Ovary (tissue), 9 donors: ENCODE measurements around the gene EPS8L1. TPM values are rescaled to one million over a fixed set of nuclear protein-coding genes. Genes with fewer than 3 reads are reported as not detected.
"Not testable (repeated sequence)": the region's sequence is repeated elsewhere in the genome, so short reads cannot be mapped to it uniquely, and the experiment has no call there.

Experiments used
- DNase-seq, 5 donors: peaks; one replicate each; pipeline ENCODE4 v3.0.0-alpha.2; 2019 to 2020
- H3K27ac ChIP-seq, 2 donors: fragments of 200-600 bp; one replicate each; pipeline versions ENCODE4 v1.5.1 to v1.8.0; 2019 to 2022
- H3K27me3 ChIP-seq: fragments of 200-600 bp; one replicate; pipeline ENCODE4 v1.8.0; 2022
- H3K36me3 ChIP-seq: fragments of 200-600 bp; sonication (generic); one replicate; pipeline ENCODE4 v1.5.1; 2019
- H3K4me1 ChIP-seq: one replicate; pipeline ENCODE4 v1.8.1; 2013; ENCODE audit warnings: mild to moderate bottlenecking, moderate library complexity; ENCODE audit not compliant: insufficient read depth
- H3K4me3 ChIP-seq: fragments of 200-600 bp; sonication (generic); one replicate; pipeline ENCODE4 v1.5.1; 2017
- H3K9me3 ChIP-seq, 2 donors: fragments of 200-600 bp in 1 of 2; sonication (generic) in 1 of 2; one replicate each; pipeline versions ENCODE4 v1.5.1 to v1.8.1; 2013 to 2019; ENCODE audit warnings: mild to moderate bottlenecking in 1 of 2, moderate library complexity in 1 of 2
- EP300 ChIP-seq: sonication (generic); formaldehyde crosslinking; IDR thresholded peaks from one replicate; pipeline ENCODE4 v1.6.1; 2017; ENCODE audit warnings: antibody characterized with exemption
- POLR2A ChIP-seq: fragments of 450-650 bp; IDR thresholded peaks from one replicate; pipeline ENCODE4 v1.6.1; 2017; ENCODE audit warnings: antibody characterized with exemption, mild to moderate bottlenecking, moderate library complexity
- WGBS, 3 donors: extraction: QIAGEN DNeasy Blood & Tissue Kit in 1 of 3; methylation state at CpG; one replicate each; pipeline versions ENCODE4 v1.1.5 to v1.1.7; 2013 to 2017; 5-methylcytosine and 5-hydroxymethylcytosine counted together
- intact Hi-C, 4 donors: fragments of 100-400 bp; cut with DNase I; formaldehyde crosslinking; loops; one replicate each; pipeline versions ENCODE4 v1.11.0 to v1.15.1; 2022 to 2023
- polyA plus RNA-seq, 2 donors: library from polyadenylated mRNA; stranded (reverse); fragments of 200-250 nt in 1 of 2; fragments of 350-450 nt in 1 of 2; fragmentation: Illumina TruSeq in 1 of 2; extraction: RNeasy Lipid Tissue Mini Kit (QIAGEN cat#74804) in 1 of 2; gene quantifications; one replicate each; pipeline ENCODE4 v1.2.3, GENCODE V29; 2013 to 2014
- total RNA-seq, 7 donors: library from RNA; depleted of rRNA in 2 of 7; stranded (reverse); fragments of >200 nt in 2 of 7; fragmentation: NEBNext Ultra II Directional in 3 of 7; extraction: Animal tissue kit (Norgen Biotek cat#: 25700) in 3 of 7; gene quantifications; one replicate each; pipeline versions ENCODE4 v1.1.0 to v1.2.4, GENCODE V29; 2016 to 2023
- TF ChIP-seq, protein P1 (sequence below), 3 donors: fragments of 450-650 bp in 2 of 3; fragments of 200-600 bp in 1 of 3; IDR thresholded peaks; one replicate each; pipeline versions ENCODE4 v1.5.1 to v1.8.0; 2016 to 2022; ENCODE audit warnings: antibody characterized with exemption in 3 of 3, mild to moderate bottlenecking in 1 of 3
- donor health status: DM: no; HTN: no; CAD: no; lungs with moderate emphysema.
- donor health status: DM: no; HTN: no; CAD: no.
- donor health status: Bipolar disorder and iron deficiency.
- donor health status: DM: yes; HTN: yes; CAD: no.
- donor health status: DM: no; HTN: no; CAD: no.
- donor health status: DM: yes; HTN: yes; CAD: no.

Gene EPS8L1
- total and polyA plus RNA-seq, 9 donors = 0.87 to 142 (median 5.1) TPM

DNA sequence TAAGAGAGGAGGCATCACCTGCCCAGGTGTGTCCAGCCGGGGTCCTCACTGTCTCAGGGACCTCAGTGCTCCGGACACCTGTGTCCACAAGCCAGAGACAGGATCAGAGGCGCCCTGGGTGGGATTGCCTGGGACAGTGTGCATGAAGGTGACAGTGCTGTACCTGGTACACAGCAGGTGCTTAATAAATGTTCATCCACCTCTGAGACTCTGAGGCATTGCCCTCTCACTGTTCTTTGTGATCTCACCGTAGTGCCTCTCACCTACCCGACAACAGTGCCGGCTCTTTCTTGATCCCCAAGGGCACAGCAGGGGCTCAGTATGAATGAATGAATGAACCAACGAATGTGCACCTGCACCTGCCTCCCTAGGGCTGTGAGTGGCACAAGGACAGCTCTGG lies 21.9 kb upstream of the EPS8L1 start:
- no peaks in the 10 kb centered on the region for H3K4me1 ChIP-seq
- H3K4me3 ChIP-seq = no peak overlapping the region
- H3K36me3 ChIP-seq = no peaks in the 10 kb centered on the region
- TF ChIP-seq, protein P1, sequence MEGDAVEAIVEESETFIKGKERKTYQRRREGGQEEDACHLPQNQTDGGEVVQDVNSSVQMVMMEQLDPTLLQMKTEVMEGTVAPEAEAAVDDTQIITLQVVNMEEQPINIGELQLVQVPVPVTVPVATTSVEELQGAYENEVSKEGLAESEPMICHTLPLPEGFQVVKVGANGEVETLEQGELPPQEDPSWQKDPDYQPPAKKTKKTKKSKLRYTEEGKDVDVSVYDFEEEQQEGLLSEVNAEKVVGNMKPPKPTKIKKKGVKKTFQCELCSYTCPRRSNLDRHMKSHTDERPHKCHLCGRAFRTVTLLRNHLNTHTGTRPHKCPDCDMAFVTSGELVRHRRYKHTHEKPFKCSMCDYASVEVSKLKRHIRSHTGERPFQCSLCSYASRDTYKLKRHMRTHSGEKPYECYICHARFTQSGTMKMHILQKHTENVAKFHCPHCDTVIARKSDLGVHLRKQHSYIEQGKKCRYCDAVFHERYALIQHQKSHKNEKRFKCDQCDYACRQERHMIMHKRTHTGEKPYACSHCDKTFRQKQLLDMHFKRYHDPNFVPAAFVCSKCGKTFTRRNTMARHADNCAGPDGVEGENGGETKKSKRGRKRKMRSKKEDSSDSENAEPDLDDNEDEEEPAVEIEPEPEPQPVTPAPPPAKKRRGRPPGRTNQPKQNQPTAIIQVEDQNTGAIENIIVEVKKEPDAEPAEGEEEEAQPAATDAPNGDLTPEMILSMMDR (IDR thresholded peaks at IDR 0.05) = no peak
- TF ChIP-seq EP300 (no peak), POLR2A (no peak)
- no peaks in the 10 kb centered on the region for H3K27me3 ChIP-seq
- no peaks in the 10 kb centered on the region for H3K9me3 ChIP-seq
- H3K27ac ChIP-seq = no peak overlapping the region
- intact Hi-C loops = no loop called here
- DNase-seq = no peak
- WGBS, 3 donors = 91 to 99% (median 96%) methylated on average over 7 of the region's 7 CpGs

DNA sequence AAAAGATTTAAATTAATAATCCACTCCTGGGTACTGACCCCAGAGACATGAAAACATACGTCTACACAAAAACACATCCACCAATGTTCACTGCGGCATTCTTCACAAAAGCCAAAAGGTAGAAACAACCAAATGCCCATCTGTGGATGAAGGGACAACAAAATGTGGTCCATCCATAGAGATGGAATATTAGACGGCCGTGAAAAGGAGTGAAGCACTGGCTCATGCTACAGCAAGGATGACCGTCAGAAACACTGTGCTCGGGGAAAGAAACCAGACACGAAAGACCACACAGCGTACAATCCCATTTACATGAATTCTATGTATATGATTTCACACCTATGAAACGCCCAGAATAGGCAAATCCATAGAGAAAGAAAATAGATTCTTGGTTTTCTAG lies 18.8 kb upstream of the EPS8L1 start:
- DNase-seq = no peak
- WGBS, 3 donors = 96 to 97% (median 97%) methylated on average over 9 of the region's 9 CpGs
- no peaks in the 10 kb centered on the region for H3K9me3 ChIP-seq
- no peaks in the 10 kb centered on the region for H3K36me3 ChIP-seq
- peaks cover under 1% of the 10 kb centered on the region for H3K4me1 ChIP-seq
- no peak overlapping the region for H3K27ac ChIP-seq
- TF ChIP-seq, protein P1 (IDR thresholded peaks at IDR 0.05) = no peak
- TF ChIP-seq POLR2A = no peak
- no peak for TF ChIP-seq EP300
- H3K27me3 ChIP-seq = no peaks in the 10 kb centered on the region
- intact Hi-C loops = no loop called here
- no peak overlapping the region for H3K4me3 ChIP-seq

DNA sequence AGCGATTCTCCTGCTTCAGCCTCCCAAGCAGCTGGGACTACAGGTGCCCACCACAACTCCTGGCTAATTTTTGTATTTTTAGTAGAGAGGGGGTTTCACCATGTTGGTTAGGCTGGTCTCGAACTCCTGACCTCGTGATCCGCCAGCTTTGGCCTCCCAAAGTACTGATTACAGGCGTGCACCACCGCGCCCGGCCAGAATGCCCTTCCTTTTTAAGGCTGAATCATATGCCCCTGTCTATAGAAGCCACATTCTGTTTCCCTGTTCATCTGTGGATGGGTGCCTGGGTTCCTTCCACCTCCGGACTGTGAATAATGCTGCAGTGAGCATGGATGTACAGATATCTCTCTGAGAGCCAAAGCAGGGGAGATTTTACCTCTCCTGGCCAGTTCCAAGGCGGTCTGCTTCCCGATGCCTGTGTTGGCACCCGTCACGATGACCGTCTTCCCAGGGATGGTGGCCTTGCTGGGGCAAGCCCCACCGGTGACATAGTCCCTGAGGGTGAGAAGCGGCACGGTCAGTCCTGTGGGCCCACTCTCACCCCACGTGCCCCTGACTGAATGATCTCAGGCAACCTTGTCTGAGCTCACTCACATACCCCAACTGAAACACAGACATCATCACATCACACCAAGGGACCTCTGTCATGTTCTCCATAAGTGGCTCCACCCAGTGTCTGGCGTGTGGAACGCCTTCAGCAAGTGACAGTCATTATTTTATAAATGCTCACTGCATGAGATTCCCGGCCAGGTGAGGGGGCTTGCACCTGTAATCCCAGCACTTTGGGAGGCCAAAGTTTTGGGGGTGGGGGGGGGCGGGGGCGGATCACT lies 16.7 kb upstream of the EPS8L1 start:
- H3K27ac ChIP-seq = no peak overlapping the region
- TF ChIP-seq, protein P1 (IDR thresholded peaks at IDR 0.05) = no peak
- no peak for TF ChIP-seq EP300
- TF ChIP-seq POLR2A = no peak
- no peaks in the 10 kb centered on the region for H3K36me3 ChIP-seq
- 95 to 97% (median 96%) methylated on average over 23 of the region's 23 CpGs for WGBS, 3 donors
- no peak for DNase-seq
- H3K27me3 ChIP-seq = no peaks in the 10 kb centered on the region
- H3K4me1 ChIP-seq = peaks cover 4% of the 10 kb centered on the region
- no peak overlapping the region for H3K4me3 ChIP-seq
- no peaks in the 10 kb centered on the region for H3K9me3 ChIP-seq
- intact Hi-C loops = no loop called here

DNA sequence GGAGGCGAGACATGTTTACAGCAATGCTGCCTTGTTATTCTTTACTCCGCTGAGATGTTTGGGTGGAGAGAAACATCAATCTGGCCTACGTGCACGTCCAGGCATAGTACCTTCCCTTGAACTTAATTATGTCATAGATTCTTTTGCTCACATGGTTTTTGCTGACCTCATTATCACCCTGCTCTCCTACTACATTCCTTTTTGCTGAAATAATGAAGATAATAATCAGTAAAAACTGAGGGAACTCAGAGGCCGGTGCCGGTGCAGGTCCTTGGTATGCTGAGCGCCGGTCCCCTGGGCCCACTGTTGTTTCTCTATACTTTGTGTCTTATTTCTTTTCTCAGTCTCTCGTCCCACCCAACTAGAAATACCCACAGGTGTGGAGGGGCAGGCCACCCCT lies 15.4 kb upstream of the EPS8L1 start:
- H3K4me3 ChIP-seq, H3K4me1 ChIP-seq, intact Hi-C loops, H3K36me3 ChIP-seq, H3K27ac ChIP-seq, DNase-seq, H3K27me3 ChIP-seq, H3K9me3 ChIP-seq: not testable (repeated sequence)
- WGBS, 3 donors = 57 to 62% (median 62%) methylated on average over 9 of the region's 9 CpGs
